HepG2 (cell line): Measurements from ENCODE around the gene GPLD1. TPM values are rescaled to one million over a fixed set of nuclear protein-coding genes. Genes with fewer than 3 reads are reported as not detected.

Source experiments
- CHCHD3 ChIP-seq: sonication (generic); formaldehyde crosslinking; IDR thresholded peaks from 2 replicates; pipeline ENCODE4 v1.8.0; 2022; ENCODE audit warnings: mild to moderate bottlenecking, missing genetic modification reagents, moderate library complexity
- ELF3 ChIP-seq: IDR thresholded peaks from 2 replicates; pipeline ENCODE4 v1.6.1; 2016; ENCODE audit warnings: missing genetic modification reagents, missing compliant biosample characterization
- FLYWCH1 ChIP-seq: sonication (generic); formaldehyde crosslinking; IDR thresholded peaks from 2 replicates; pipeline ENCODE4 v1.8.1; 2023; ENCODE audit warnings: mild to moderate bottlenecking, missing genetic modification reagents
- FOXJ3 ChIP-seq: sonication (generic); formaldehyde crosslinking; IDR thresholded peaks from 2 replicates; pipeline ENCODE4 v1.4.0; 2020; ENCODE audit warnings: missing genetic modification reagents, mild to moderate bottlenecking, borderline replicate concordance
- GFI1 ChIP-seq: sonication (generic); formaldehyde crosslinking; IDR thresholded peaks from 2 replicates; pipeline ENCODE4 v1.5.0; 2020; ENCODE audit warnings: missing genetic modification reagents, mild to moderate bottlenecking, borderline replicate concordance
- HES4 ChIP-seq: sonication (generic); formaldehyde crosslinking; IDR thresholded peaks from 2 replicates; pipeline ENCODE4 v1.9.0; 2021; ENCODE audit warnings: mild to moderate bottlenecking, missing genetic modification reagents, borderline replicate concordance
- HOXA9 ChIP-seq: sonication (generic); formaldehyde crosslinking; IDR thresholded peaks from 2 replicates; pipeline ENCODE4 v1.8.1; 2022; ENCODE audit warnings: missing genetic modification reagents, mild to moderate bottlenecking, moderate library complexity, borderline replicate concordance
- KDM1A ChIP-seq: IDR thresholded peaks from 2 replicates; pipeline ENCODE4 v1.6.1; 2016; ENCODE audit warnings: missing compliant biosample characterization
- KDM5A ChIP-seq: fragments of 200-600 bp; sonication (generic); IDR thresholded peaks from 2 replicates; pipeline ENCODE4 v1.7.0; 2018; ENCODE audit warnings: antibody characterized with exemption, mild to moderate bottlenecking, low read length, borderline replicate concordance
- MAZ ChIP-seq, 2 experiments: sonication (generic) in 1 of 2; formaldehyde crosslinking in 1 of 2; IDR thresholded peaks; 2 replicates each; pipeline versions ENCODE4 v1.5.0 to v1.6.1; 2012 to 2020; ENCODE audit warnings: low read depth in 2 of 2, mild to moderate bottlenecking in 2 of 2, borderline replicate concordance in 1 of 2, improper control_type of control experiment in 1 of 2, low read length in 1 of 2, missing genetic modification reagents in 1 of 2, moderate library complexity in 1 of 2
- MTA1 ChIP-seq: sonication (generic); formaldehyde crosslinking; IDR thresholded peaks from 2 replicates; pipeline ENCODE4 v1.4.0; 2020; ENCODE audit warnings: missing genetic modification reagents, mild to moderate bottlenecking, borderline replicate concordance
- NFKBIZ ChIP-seq: IDR thresholded peaks from 2 replicates; pipeline ENCODE4 v1.6.1; 2018; ENCODE audit warnings: missing genetic modification reagents, missing compliant biosample characterization
- NR2F1 ChIP-seq, 2 experiments: fragments of 450-650 bp in 1 of 2; formaldehyde crosslinking in 1 of 2; IDR thresholded peaks; 2 replicates each; pipeline versions ENCODE4 v1.5.0 to v1.6.1; 2016 to 2020; ENCODE audit warnings: mild to moderate bottlenecking in 1 of 2, missing compliant biosample characterization in 1 of 2, missing genetic modification reagents in 1 of 2, moderate library complexity in 1 of 2
- PAWR ChIP-seq: sonication (generic); formaldehyde crosslinking; IDR thresholded peaks from 2 replicates; pipeline ENCODE4 v1.4.0; 2020; ENCODE audit warnings: missing genetic modification reagents, mild to moderate bottlenecking, borderline replicate concordance
- PHF21A ChIP-seq: sonication (generic); formaldehyde crosslinking; IDR thresholded peaks from 2 replicates; pipeline ENCODE4 v1.5.0; 2020; ENCODE audit warnings: mild to moderate bottlenecking, missing genetic modification reagents
- RFX1 ChIP-seq: fragments of 450-650 bp; IDR thresholded peaks from 2 replicates; pipeline ENCODE4 v1.6.1; 2017
- SIX4 ChIP-seq: sonication (generic); formaldehyde crosslinking; IDR thresholded peaks from 2 replicates; pipeline ENCODE4 v1.4.0; 2020; ENCODE audit warnings: missing genetic modification reagents
- TBX2 ChIP-seq: sonication (generic); formaldehyde crosslinking; IDR thresholded peaks from 2 replicates; pipeline ENCODE4 v1.5.0; 2020; ENCODE audit warnings: missing genetic modification reagents, mild to moderate bottlenecking, borderline replicate concordance
- TCF12 ChIP-seq, 2 experiments: fragments of 450-650 bp in 1 of 2; sonication (generic) in 1 of 2; formaldehyde crosslinking in 1 of 2; IDR thresholded peaks; 2 replicates each; pipeline versions ENCODE4 v1.6.1 to v1.8.0; 2017 to 2022; ENCODE audit warnings: antibody characterized with exemption in 1 of 2, mild to moderate bottlenecking in 1 of 2, missing genetic modification reagents in 1 of 2, moderate library complexity in 1 of 2
- ZBTB25 ChIP-seq: IDR thresholded peaks from 2 replicates; pipeline ENCODE4 v1.6.1; 2018; ENCODE audit warnings: missing genetic modification reagents
- ZEB1 ChIP-seq: IDR thresholded peaks from 2 replicates; pipeline ENCODE4 v1.6.1; 2012; ENCODE audit warnings: mild to moderate bottlenecking, low read depth, inconsistent platforms; ENCODE audit not compliant: insufficient replicate concordance
- ZNF101 ChIP-seq: sonication (generic); formaldehyde crosslinking; IDR thresholded peaks from 2 replicates; pipeline ENCODE4 v1.4.0; 2020; ENCODE audit warnings: mild to moderate bottlenecking, low read depth, missing genetic modification reagents, borderline replicate concordance
- ZNF20 ChIP-seq: sonication (generic); formaldehyde crosslinking; IDR thresholded peaks from 2 replicates; pipeline ENCODE4 v1.4.0; 2020; ENCODE audit warnings: mild to moderate bottlenecking, moderate library complexity, missing genetic modification reagents
- ZNF260 ChIP-seq: sonication (generic); formaldehyde crosslinking; IDR thresholded peaks from 2 replicates; pipeline ENCODE4 v1.4.0; 2020; ENCODE audit warnings: missing genetic modification reagents, low read depth, mild to moderate bottlenecking, borderline replicate concordance
- ZNF557 ChIP-seq: sonication (generic); formaldehyde crosslinking; IDR thresholded peaks from 2 replicates; pipeline ENCODE4 v1.4.0; 2020; ENCODE audit warnings: missing genetic modification reagents
- ZSCAN30 ChIP-seq: sonication (generic); formaldehyde crosslinking; IDR thresholded peaks from 2 replicates; pipeline ENCODE4 v1.5.0; 2020; ENCODE audit warnings: mild to moderate bottlenecking, missing genetic modification reagents
- ZSCAN5A ChIP-seq: sonication (generic); formaldehyde crosslinking; IDR thresholded peaks from 2 replicates; pipeline ENCODE4 v1.8.0; 2022; ENCODE audit warnings: mild to moderate bottlenecking, missing genetic modification reagents, borderline replicate concordance
- polyA plus RNA-seq, 8 experiments: library from polyadenylated mRNA; depleted of rRNA in 3 of 8; stranded (reverse) in 7 of 8; unstranded in 1 of 8; fragments of >200 nt; fragmentation: Illumina TruSeq in 4 of 8; extraction: Trizol in 4 of 8; gene quantifications; 2 replicates each; pipeline versions ENCODE4 v1.2.1 to v1.2.3, GENCODE V29; 2011 to 2016; ENCODE audit warnings: low read depth in 4 of 8, missing spikeins in 1 of 8, mixed read lengths in 1 of 8; ENCODE audit not compliant: insufficient read depth in 1 of 8
- total RNA-seq, 5 experiments: library from RNA; depleted of rRNA; stranded (reverse); fragments of >200 nt; fragmentation: Illumina TruSeq; extraction: Trizol; gene quantifications; 2 replicates each; pipeline ENCODE4 v1.2.3, GENCODE V29; 2016; ENCODE audit warnings: low read depth in 1 of 5

The GPLD1 gene
- total and polyA plus RNA-seq, 2 of the 13 experiments (the other 11 are each of a cell fraction or from before 2014, with no cell fraction given), result 6.2 to 7.6 TPM

- TF ChIP-seq CHCHD3 (CRISPR knock-in tag), result peak; percentile 82; the same call in 1 of the 2 replicates
- peak; percentile 94 for TF ChIP-seq MTA1 (CRISPR knock-in tag)
- no peak for TF ChIP-seq NFKBIZ (CRISPR knock-in tag)
- 0 out of 2 replicates have a peak, but pooled peaks have one; percentile 37 for TF ChIP-seq FLYWCH1 (CRISPR knock-in tag)
- TF ChIP-seq ZEB1, result peak; percentile 55
- TF ChIP-seq MAZ (IDR thresholded peaks at IDR 0.05; ENCODE audit: borderline replicate concordance, low read depth, low read length), result no peak
- peak; percentile 67; the same call in 1 of the 2 replicates for TF ChIP-seq MAZ (CRISPR knock-in tag; IDR thresholded peaks at IDR 0.05; ENCODE audit: low read depth)
- peak; percentile 79 for TF ChIP-seq PHF21A (CRISPR knock-in tag)
- peak; percentile 50; the same call in 1 of the 2 replicates for TF ChIP-seq FOXJ3 (CRISPR knock-in tag)
- no peak for TF ChIP-seq KDM1A (CRISPR knock-in tag)
- TF ChIP-seq ZSCAN30 (CRISPR knock-in tag), result no peak
- no peak for TF ChIP-seq TCF12 (IDR thresholded peaks at IDR 0.05)
- TF ChIP-seq TCF12 (CRISPR knock-in tag; IDR thresholded peaks at IDR 0.05), result no peak
- peak; percentile 63 for TF ChIP-seq GFI1 (CRISPR knock-in tag)
- TF ChIP-seq SIX4 (CRISPR knock-in tag), result 0 out of 2 replicates have a peak, but pooled peaks have one; percentile 22
- TF ChIP-seq ZNF557 (CRISPR knock-in tag), result 0 out of 2 replicates have a peak, but pooled peaks have one; percentile 12
- TF ChIP-seq HOXA9 (CRISPR knock-in tag), result no peak
- TF ChIP-seq KDM5A, result peak; percentile 52; the same call in 1 of the 2 replicates
- TF ChIP-seq ZNF20 (CRISPR knock-in tag), result no peak
- no peak for TF ChIP-seq ZNF260
- TF ChIP-seq TBX2 (CRISPR knock-in tag), result peak; percentile 30; the same call in 1 of the 2 replicates
- TF ChIP-seq PAWR (CRISPR knock-in tag), result no peak; the same call in 1 of the 2 replicates
- TF ChIP-seq ZSCAN5A (CRISPR knock-in tag), result no peak; the same call in 1 of the 2 replicates
- no peak for TF ChIP-seq RFX1
- TF ChIP-seq ZBTB25 (CRISPR knock-in tag), result no peak
- no peak for TF ChIP-seq NR2F1 (CRISPR knock-in tag; IDR thresholded peaks at IDR 0.05)
- no peak for TF ChIP-seq ELF3 (CRISPR knock-in tag)
- TF ChIP-seq ZNF101 (CRISPR knock-in tag), result peak; percentile 97
- TF ChIP-seq HES4, result peak; percentile 43; the same call in 1 of the 2 replicates
Measured at GRCh38 chr6:24494821-24495795, 5.7 kb upstream of the GPLD1 start, which contains the start of gene ALDH5A1 (continued).
